RWPE1 (cell line): ENCODE data around the gene ACR.
"Not testable (repeated sequence)": the region's sequence is repeated elsewhere in the genome, so short reads cannot be mapped to it uniquely, and the experiment has no call there.

Experiments
- CTCF ChIA-PET: fragments of 350-600 bp; sonication (Branson Sonifier 250); formaldehyde crosslinking; extraction: SDS; loops from one replicate; lab custom pipeline; 2021; lab: Yijun Ruan, JAX
- POLR2A ChIA-PET: fragments of 400-600 bp; formaldehyde crosslinking; extraction: SDS; loops from one replicate; lab custom pipeline; 2020; ENCODE audit warnings: antibody characterized with exemption; ENCODE audit not compliant: low non-redundant PET; lab: Yijun Ruan, JAX
- DNase-seq: peaks from one replicate; pipeline ENCODE4 v3.0.0; 2012; ENCODE audit warnings: low spot score
- H3K27ac ChIP-seq: fragments of 450-650 bp; 2 replicates; pipeline ENCODE4 v1.5.1; 2017
- TF ChIP-seq, protein P1 (sequence below): fragments of 450-650 bp; conservative IDR thresholded peaks from 2 replicates; pipeline ENCODE4 v1.5.1; 2017; ENCODE audit warnings: low read depth, mild to moderate bottlenecking

The ACR gene

DNA sequence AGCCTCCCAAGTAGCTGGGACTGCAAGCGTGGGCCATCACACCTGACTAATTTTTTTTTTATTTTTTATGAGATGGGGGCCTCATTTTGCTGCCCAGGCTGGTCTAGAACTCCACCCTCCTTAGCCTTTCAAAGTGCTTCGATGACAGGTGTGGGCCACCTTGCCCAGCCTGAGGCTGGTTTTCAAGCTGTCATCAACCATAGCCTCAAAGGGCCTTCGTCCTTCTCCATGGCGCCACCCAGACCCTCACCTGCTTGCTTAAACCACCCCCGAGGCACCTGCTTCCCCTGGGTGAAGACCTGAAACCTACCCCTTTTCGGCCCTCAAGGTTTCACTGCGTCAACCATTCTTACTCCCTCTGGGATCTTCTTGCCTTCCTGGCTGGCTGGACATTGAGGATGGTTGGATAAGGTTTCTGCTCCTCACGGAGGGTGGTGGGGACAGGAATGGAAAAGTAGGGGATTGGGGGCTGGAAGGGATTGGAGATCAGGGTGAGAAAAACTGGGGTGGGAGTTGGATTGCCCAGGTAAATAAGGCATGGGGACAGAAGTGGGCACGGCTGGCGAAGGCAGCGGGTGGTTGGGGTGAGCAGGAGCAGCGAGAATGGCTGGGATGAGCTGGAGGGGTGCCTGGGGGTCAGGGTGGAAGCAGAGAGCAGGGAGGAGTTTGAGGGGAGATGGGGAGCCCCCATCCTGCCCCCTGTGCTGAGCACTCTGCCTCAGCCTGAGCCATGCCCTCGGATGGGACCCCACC, 2.8 kb upstream of the ACR start:
- no peak for DNase-seq
- ChIA-PET POLR2A (no interaction called here), CTCF (no interaction called here)
- H3K27ac ChIP-seq = no peak overlapping the region
- TF ChIP-seq, protein P1, sequence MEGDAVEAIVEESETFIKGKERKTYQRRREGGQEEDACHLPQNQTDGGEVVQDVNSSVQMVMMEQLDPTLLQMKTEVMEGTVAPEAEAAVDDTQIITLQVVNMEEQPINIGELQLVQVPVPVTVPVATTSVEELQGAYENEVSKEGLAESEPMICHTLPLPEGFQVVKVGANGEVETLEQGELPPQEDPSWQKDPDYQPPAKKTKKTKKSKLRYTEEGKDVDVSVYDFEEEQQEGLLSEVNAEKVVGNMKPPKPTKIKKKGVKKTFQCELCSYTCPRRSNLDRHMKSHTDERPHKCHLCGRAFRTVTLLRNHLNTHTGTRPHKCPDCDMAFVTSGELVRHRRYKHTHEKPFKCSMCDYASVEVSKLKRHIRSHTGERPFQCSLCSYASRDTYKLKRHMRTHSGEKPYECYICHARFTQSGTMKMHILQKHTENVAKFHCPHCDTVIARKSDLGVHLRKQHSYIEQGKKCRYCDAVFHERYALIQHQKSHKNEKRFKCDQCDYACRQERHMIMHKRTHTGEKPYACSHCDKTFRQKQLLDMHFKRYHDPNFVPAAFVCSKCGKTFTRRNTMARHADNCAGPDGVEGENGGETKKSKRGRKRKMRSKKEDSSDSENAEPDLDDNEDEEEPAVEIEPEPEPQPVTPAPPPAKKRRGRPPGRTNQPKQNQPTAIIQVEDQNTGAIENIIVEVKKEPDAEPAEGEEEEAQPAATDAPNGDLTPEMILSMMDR = no peak

DNA sequence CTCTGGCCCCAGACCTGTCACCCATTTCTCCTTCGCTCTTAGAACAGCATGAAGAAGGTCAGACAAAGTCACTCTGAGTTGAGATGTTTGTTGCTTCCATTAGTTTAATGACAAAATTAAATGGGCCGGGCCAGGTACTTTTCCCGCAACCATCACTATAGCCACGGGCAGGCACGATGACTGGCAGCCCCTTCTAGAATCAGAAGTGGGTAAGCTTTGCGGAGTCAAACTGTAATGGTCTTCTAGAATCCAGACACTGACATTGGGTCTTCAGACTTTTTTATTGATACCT, 2.3 kb upstream of the ACR start:
- TF ChIP-seq, protein P1 = no peak
- POLR2A ChIA-PET = no interaction called here
- DNase-seq = no peak
- H3K27ac ChIP-seq = no peak overlapping the region
- CTCF ChIA-PET = no interaction called here

DNA sequence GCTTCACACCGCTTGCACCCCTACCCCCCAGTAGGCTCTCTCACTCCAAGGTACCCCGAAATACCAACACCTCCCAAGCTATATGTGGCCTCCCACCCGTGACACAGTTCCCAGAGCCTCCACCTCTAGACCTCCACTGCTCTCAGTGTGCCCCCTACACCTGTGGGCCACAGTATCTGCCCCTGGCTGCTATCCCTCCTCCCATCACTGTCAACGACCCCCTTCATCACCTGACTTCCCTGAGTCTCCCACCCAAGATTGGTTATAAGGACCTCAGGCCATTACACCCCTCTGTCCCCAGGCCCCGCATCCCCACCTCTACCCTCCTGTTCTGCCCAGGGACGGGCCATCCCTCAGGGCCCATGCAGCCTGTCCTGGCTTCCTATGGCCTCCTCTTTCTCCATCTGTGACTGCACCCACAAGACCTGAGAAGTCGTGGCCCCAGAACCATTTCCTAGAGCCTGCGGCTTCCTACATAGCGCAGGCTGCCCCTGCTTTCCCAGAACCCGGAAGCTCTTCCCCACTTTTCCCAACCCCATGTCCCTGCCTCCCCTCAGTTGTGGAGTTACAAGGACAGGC, 734 bp downstream of the ACR start:
- ChIA-PET POLR2A (no interaction called here), CTCF (no interaction called here)
- no peak for DNase-seq
- H3K27ac ChIP-seq = no peak overlapping the region
- TF ChIP-seq, protein P1 = no peak

DNA sequence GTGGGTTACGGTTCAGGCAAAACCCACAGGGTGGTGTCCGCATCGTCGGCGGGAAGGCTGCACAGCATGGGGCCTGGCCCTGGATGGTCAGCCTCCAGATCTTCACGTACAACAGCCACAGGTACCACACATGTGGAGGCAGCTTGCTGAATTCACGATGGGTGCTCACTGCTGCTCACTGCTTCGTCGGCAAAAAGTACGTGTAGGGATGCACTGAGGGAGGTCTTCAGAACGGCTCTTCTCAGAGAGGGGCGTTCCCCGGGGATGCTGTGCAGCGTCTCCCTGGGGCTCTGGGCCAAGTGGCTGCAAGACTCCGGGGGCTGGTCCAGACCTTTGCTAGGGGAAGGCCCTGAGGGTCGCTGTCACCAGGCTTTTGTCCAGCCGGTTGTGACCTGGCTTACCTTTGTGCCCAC, 1.3 kb downstream of the ACR start:
- ChIA-PET POLR2A (no interaction called here), CTCF (no interaction called here)
- DNase-seq = no peak
- no peak overlapping the region for H3K27ac ChIP-seq
- TF ChIP-seq, protein P1 = no peak

DNA sequence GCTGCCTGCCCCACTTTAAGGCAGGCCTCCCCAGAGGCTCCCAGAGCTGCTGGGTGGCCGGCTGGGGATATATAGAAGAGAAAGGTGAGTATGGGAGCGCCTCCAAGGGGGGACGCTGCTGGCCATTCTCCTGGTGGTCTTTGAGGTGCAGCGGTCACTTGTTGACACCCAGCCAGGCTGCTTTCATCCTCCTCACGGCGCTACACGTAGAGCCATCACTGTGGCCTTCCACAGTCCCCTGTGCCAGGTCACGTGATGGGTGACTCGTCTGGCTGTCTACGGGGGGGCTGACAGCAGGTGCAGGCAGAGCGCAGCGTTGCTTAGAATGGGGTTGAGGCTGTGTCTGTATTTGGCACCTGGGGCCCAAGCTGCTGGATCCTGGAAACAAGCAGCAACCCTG, 1.9 kb downstream of the ACR start:
- ChIA-PET POLR2A (no interaction called here), CTCF (no interaction called here)
- DNase-seq = no peak
- H3K27ac ChIP-seq = no peak overlapping the region
- TF ChIP-seq, protein P1 = no peak

DNA sequence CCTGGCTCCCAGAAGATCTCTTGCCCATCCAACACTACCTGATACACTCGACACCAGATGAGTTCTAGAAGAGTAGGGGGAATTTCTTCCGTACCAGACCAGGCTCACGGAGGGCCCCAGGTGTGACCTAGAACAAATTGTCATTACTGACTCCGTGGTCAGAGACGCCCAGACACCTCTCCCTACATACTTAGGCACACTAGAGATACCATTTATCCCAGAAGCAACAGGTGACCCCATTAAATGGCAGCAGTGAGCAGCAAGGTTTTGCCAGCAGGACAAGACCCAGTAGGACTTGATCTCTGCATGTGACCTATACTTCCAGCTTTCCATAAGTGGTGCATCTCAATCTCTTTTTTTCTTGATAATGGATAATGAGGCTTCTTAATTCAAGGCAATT, 2.7 kb downstream of the ACR start:
- CTCF ChIA-PET, POLR2A ChIA-PET: not testable (repeated sequence)

DNA sequence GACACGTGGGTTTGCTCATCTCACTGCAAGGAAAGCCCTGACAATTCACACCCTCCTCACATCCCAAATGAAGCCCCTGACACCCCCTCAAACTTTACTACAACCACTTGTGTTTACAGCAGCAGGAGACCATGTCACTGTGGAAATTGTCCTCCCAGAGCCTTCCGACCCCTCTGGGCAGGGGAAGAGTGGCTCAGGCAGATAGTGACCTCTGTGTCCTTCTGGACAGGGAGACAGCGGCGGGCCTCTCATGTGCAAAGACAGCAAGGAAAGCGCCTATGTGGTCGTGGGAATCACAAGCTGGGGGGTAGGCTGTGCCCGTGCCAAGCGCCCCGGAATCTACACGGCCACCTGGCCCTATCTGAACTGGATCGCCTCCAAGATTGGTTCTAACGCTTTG, 6.4 kb downstream of the ACR start:
- CTCF ChIA-PET, DNase-seq, POLR2A ChIA-PET, H3K27ac ChIP-seq: not testable (repeated sequence)

More for the DNA sequence above, 2.7 kb downstream of the ACR start:
- DNase-seq, H3K27ac ChIP-seq: not testable (repeated sequence)

DNA sequence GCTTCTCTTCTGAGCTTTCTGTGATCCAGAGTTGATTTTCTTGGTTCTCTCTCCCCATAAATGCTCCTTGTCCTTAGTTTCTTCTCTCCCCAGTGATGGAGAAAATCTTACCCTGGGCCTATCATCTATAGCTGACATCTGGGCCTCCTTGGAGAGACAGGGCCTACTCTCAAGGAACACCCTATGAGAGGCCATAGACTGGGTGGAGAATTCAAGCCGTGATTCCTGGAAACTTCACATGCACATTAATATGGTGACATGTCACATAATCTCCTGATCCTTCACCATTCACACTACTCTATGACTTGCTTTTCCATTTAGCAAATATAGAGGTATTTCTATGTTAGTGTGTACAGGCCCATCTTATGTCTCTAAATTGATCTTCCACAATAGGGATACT, 9.5 kb downstream of the ACR start:
- POLR2A ChIA-PET, DNase-seq, CTCF ChIA-PET: not testable (repeated sequence)

DNA sequence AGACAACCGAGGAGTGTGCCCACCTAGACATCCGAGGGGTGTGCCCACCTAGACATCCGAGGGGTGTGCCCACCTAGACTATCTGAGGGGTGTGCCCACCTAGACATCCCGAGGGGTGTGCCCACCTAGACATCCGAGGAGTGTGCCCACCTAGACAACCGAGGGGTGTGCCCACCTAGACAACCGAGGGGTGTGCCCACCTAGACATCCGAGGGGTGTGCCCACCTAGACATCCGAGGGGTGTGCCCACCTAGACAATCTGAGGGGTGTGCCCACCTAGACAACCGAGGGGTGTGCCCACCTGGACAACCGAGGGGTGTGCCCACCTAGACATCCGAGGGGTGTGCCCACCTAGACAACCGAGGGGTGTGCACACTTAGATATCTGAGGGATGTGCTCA, 10.6 kb downstream of the ACR start:
- POLR2A ChIA-PET, CTCF ChIA-PET, H3K27ac ChIP-seq: not testable (repeated sequence)

More for the DNA sequence above, 9.5 kb downstream of the ACR start:
- not testable (repeated sequence) for H3K27ac ChIP-seq

DNA sequence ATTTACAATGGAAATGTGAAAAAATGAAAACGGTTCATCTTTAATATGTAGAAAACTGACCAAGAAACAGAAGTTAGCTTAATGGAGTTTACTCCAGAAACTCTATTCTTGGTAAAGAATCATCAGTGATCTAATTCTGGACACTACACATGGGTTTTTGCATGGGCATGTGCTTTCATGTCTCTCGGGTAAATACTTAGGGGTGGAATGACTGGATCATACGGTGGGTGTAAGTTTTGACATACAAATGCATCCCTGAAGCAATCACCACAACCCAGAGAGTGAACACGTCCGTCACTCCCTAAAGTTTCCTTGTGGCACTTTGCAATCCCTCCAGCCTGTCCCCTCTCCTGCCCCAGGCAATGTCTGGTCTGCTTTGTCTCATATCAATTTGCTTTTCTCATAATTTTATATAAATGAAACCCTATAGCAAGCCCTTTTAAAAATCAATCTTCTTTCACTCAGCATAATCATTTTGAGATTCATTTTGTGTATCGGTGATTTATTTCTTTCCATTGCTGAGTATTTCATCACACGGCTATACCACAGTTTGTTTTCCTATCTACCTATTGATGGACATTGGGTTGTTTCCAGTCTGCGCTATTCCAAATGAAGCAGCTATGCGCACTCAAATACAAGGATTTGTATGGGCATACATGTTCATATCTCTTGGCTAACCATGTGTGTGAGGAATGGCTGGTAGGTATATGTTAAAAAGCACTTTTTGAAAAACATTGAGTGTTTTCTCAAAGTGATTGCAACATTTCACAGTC, 11.5 kb downstream of the ACR start:
- H3K27ac ChIP-seq, POLR2A ChIA-PET, DNase-seq, CTCF ChIA-PET: not testable (repeated sequence)

More for the DNA sequence above, 10.6 kb downstream of the ACR start:
- DNase-seq = not testable (repeated sequence)

DNA sequence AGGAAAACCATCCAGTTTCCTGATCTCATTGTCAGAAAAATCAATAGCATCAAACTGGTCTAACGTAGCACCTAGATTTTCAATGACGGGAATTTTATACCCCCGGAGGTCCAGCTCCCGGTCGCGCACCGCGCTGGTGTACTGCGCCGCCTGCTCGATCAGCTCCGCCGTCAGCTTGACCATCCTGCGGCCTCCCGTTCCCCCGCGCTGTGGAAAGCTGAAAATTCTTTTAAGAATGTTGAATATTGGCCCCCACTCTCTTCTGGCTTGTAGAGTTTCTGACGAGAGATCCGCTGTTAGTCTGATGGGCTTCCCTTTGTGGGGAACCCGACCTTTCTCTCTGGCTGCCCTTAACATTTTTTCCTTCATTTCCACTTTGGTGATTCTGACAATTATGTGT, 17.2 kb downstream of the ACR start:
- H3K27ac ChIP-seq, CTCF ChIA-PET, POLR2A ChIA-PET, DNase-seq: not testable (repeated sequence)
